IMR-90 (cell line): ENCODE measurements around the gene UBE3B. TPM values are rescaled to one million over a fixed set of nuclear protein-coding genes. Genes with fewer than 3 reads are reported as not detected.

Source experiments
- ATAC-seq: fragments of 200-7000 bp; cut with Tn5 transposase; 2 replicates; pipeline ENCODE4 v1.9.1; 2020; ENCODE audit warnings: low read depth, mild to moderate bottlenecking, moderate library complexity
- BruUV-seq: library from RNA; stranded (reverse); fragments of 400-500 nt; replicated peaks from 2 replicates; lab custom pipeline; 2021; lab: Mats Ljungman, UMichigan
- CTCF ChIA-PET: fragments of 300-600 bp; formaldehyde crosslinking; extraction: SDS; loops from one replicate; lab custom pipeline; 2021; ENCODE audit warnings: antibody characterized with exemption; lab: Yijun Ruan, JAX
- POLR2A ChIA-PET: fragments of 300-600 bp; sonication (Branson Sonifier 250); formaldehyde crosslinking; loops from one replicate; lab custom pipeline; 2022; ENCODE audit warnings: antibody characterized with exemption; ENCODE audit not compliant: unreplicated experiment; lab: Charles Lee
- DNase-seq: peaks from one replicate; pipeline ENCODE4 v3.0.0; 2013
- H2AFZ ChIP-seq: replicated peaks from 2 replicates; pipeline ENCODE3; 2013; ENCODE audit warnings: low read length, mild to moderate bottlenecking; ENCODE audit not compliant: poor library complexity
- H2AK5ac ChIP-seq: 2 replicates; pipeline ENCODE4 v1.6.1; 2013; ENCODE audit warnings: low read depth, low read length, inconsistent platforms
- H2AK9ac ChIP-seq: replicated peaks from 2 replicates; pipeline ENCODE3; 2013; ENCODE audit warnings: mild to moderate bottlenecking, low read depth, low read length, moderate library complexity; ENCODE audit not compliant: poor library complexity
- H2BK120ac ChIP-seq: 2 replicates; pipeline ENCODE4 v1.6.1; 2013; ENCODE audit warnings: low read depth, low read length, inconsistent platforms
- H2BK15ac ChIP-seq: 3 replicates; pipeline ENCODE4 v1.6.1; 2013; ENCODE audit warnings: low read depth, low read length, inconsistent platforms
- H2BK20ac ChIP-seq: 2 replicates; pipeline ENCODE4 v1.6.1; 2013; ENCODE audit warnings: low read depth, mild to moderate bottlenecking, inconsistent platforms, low read length, moderate library complexity
- H2BK5ac ChIP-seq: 2 replicates; pipeline ENCODE4 v1.6.1; 2013; ENCODE audit warnings: mild to moderate bottlenecking, low read depth, low read length, inconsistent platforms; ENCODE audit not compliant: poor library complexity, severe bottlenecking
- H3K14ac ChIP-seq: replicated peaks from 2 replicates; pipeline ENCODE4 v1.6.1; 2013; ENCODE audit warnings: low read depth, low read length, inconsistent platforms
- H3K18ac ChIP-seq: 2 replicates; pipeline ENCODE4 v1.6.1; 2013; ENCODE audit warnings: low read depth, low read length, control low read depth
- H3K23ac ChIP-seq: 2 replicates; pipeline ENCODE4 v1.6.1; 2013; ENCODE audit warnings: low read depth, low read length, inconsistent platforms
- H3K27ac ChIP-seq: 2 replicates; pipeline ENCODE4 v1.5.1; 2013; ENCODE audit warnings: mild to moderate bottlenecking, control low read depth, low read length; ENCODE audit not compliant: insufficient read depth
- H3K27me3 ChIP-seq: 2 replicates; pipeline ENCODE4 v1.6.1; 2013; ENCODE audit warnings: low read length; ENCODE audit not compliant: control insufficient read depth, insufficient read depth
- H3K36me3 ChIP-seq: 2 replicates; pipeline ENCODE4 v1.6.1; 2013; ENCODE audit warnings: low read length, mixed read lengths; ENCODE audit not compliant: control insufficient read depth, insufficient read depth
- H3K4ac ChIP-seq: 2 replicates; pipeline ENCODE4 v1.6.1; 2013; ENCODE audit warnings: low read depth, low read length, inconsistent platforms
- H3K4me1 ChIP-seq: 2 replicates; pipeline ENCODE4 v1.6.1; 2013; ENCODE audit warnings: low read length, mixed read lengths; ENCODE audit not compliant: control insufficient read depth, insufficient read depth
- H3K4me2 ChIP-seq: 2 replicates; pipeline ENCODE4 v1.6.1; 2013; ENCODE audit warnings: low read depth, mild to moderate bottlenecking, control low read depth, low read length, moderate library complexity
- H3K4me3 ChIP-seq: 2 replicates; pipeline ENCODE4 v1.5.1; 2013; ENCODE audit warnings: low read depth, mild to moderate bottlenecking, control low read depth, low read length, moderate library complexity; ENCODE audit not compliant: insufficient read depth
- H3K56ac ChIP-seq: 2 replicates; pipeline ENCODE4 v1.6.1; 2013; ENCODE audit warnings: low read length, inconsistent platforms; ENCODE audit not compliant: insufficient read depth; ENCODE audit errors: extremely low read depth
- H3K79me1 ChIP-seq, 2 experiments: 2 replicates each; pipeline ENCODE4 v1.6.1; 2013; ENCODE audit warnings: low read length in 2 of 2, inconsistent platforms in 1 of 2, low read depth in 1 of 2
- H3K9ac ChIP-seq: 2 replicates; pipeline ENCODE4 v1.6.1; 2013; ENCODE audit warnings: low read depth, low read length, control low read depth
- H3K9me1 ChIP-seq: 2 replicates; pipeline ENCODE4 v1.6.1; 2013; ENCODE audit warnings: low read length, inconsistent platforms; ENCODE audit not compliant: insufficient read depth
- H3K9me3 ChIP-seq: 2 replicates; pipeline ENCODE4 v1.6.1; 2013; ENCODE audit warnings: low read length; ENCODE audit not compliant: control insufficient read depth, insufficient read depth
- H4K20me1 ChIP-seq: 2 replicates; pipeline ENCODE4 v1.6.1; 2013; ENCODE audit warnings: low read length, inconsistent platforms; ENCODE audit not compliant: insufficient read depth
- H4K5ac ChIP-seq: 2 replicates; pipeline ENCODE4 v1.6.1; 2013; ENCODE audit warnings: mild to moderate bottlenecking, low read depth, low read length, control low read depth
- H4K8ac ChIP-seq, 2 experiments: 2 replicates each; pipeline ENCODE4 v1.6.1; 2013; ENCODE audit warnings: low read depth in 2 of 2, low read length in 2 of 2, control low read depth in 1 of 2, inconsistent platforms in 1 of 2
- H4K91ac ChIP-seq: 2 replicates; pipeline ENCODE4 v1.6.1; 2013; ENCODE audit warnings: low read depth, low read length, inconsistent platforms; ENCODE audit not compliant: insufficient read depth
- BHLHE40 ChIP-seq: fragments of 150-350 bp; IDR thresholded peaks from 2 replicates; pipeline ENCODE4 v1.6.1; 2016; ENCODE audit warnings: mild to moderate bottlenecking, low read depth, low read length
- CEBPB ChIP-seq: IDR thresholded peaks from 2 replicates; pipeline ENCODE4 v1.6.1; 2012; ENCODE audit warnings: low read depth, low read length, improper control_type of control experiment
- CHD1 ChIP-seq: IDR thresholded peaks from 2 replicates; pipeline ENCODE4 v1.6.1; 2012; ENCODE audit warnings: low read depth, low read length, improper control_type of control experiment
- CTCF ChIP-seq: conservative IDR thresholded peaks from 2 replicates; pipeline ENCODE4 v1.5.1; 2012; ENCODE audit warnings: mild to moderate bottlenecking, low read depth, low read length, improper control_type of control experiment
- ELK1 ChIP-seq: fragments of 150-350 bp; IDR thresholded peaks from 2 replicates; pipeline ENCODE4 v1.6.1; 2016; ENCODE audit warnings: low read depth, mild to moderate bottlenecking, low read length, moderate library complexity, borderline replicate concordance
- MAFK ChIP-seq: IDR thresholded peaks from 2 replicates; pipeline ENCODE4 v1.6.1; 2012; ENCODE audit warnings: low read depth, low read length, improper control_type of control experiment
- MAZ ChIP-seq: IDR thresholded peaks from 2 replicates; pipeline ENCODE4 v1.6.1; 2012; ENCODE audit warnings: low read depth, mild to moderate bottlenecking, low read length, improper control_type of control experiment, moderate library complexity, borderline replicate concordance
- MXI1 ChIP-seq: IDR thresholded peaks from 2 replicates; pipeline ENCODE4 v1.6.1; 2012; ENCODE audit warnings: low read depth, mild to moderate bottlenecking, low read length, moderate library complexity, borderline replicate concordance
- NFE2L2 ChIP-seq: fragments of 150-350 bp; IDR thresholded peaks from 2 replicates; pipeline ENCODE4 v1.6.1; 2016; ENCODE audit warnings: low read depth, mild to moderate bottlenecking, low read length
- POLR2A ChIP-seq: IDR thresholded peaks from 2 replicates; pipeline ENCODE4 v1.6.1; 2012; ENCODE audit warnings: mild to moderate bottlenecking, low read depth, low read length
- RAD21 ChIP-seq: IDR thresholded peaks from 2 replicates; pipeline ENCODE4 v1.6.1; 2012; ENCODE audit warnings: low read length, improper control_type of control experiment
- RCOR1 ChIP-seq: IDR thresholded peaks from 2 replicates; pipeline ENCODE4 v1.6.1; 2012; ENCODE audit warnings: mild to moderate bottlenecking, low read length, improper control_type of control experiment; ENCODE audit not compliant: insufficient replicate concordance
- RFX5 ChIP-seq: IDR thresholded peaks from 2 replicates; pipeline ENCODE4 v1.8.0; 2012; ENCODE audit warnings: low read depth, mild to moderate bottlenecking, low read length, moderate library complexity
- SMC3 ChIP-seq: fragments of 150-350 bp; IDR thresholded peaks from 2 replicates; pipeline ENCODE4 v1.6.1; 2016; ENCODE audit warnings: low read depth, mild to moderate bottlenecking, antibody characterized with exemption, low read length, moderate library complexity
- USF2 ChIP-seq: fragments of 150-350 bp; IDR thresholded peaks from 2 replicates; pipeline ENCODE4 v1.6.1; 2017; ENCODE audit warnings: mild to moderate bottlenecking, antibody characterized with exemption, low read length, low read depth
- WGBS, 2 experiments: methylation state at CpG; one replicate each; pipeline versions ENCODE4 v1.1.5 to v1.1.7; 2013; ENCODE audit warnings: missing lambda C conversion rate in 2 of 2; ENCODE audit not compliant: insufficient read length in 1 of 2; ENCODE audit errors: extremely low coverage in 2 of 2; 5-methylcytosine and 5-hydroxymethylcytosine counted together
- dilution Hi-C: fragments of 300-500 bp; cut with HindIII; formaldehyde crosslinking; loops from one replicate; pipeline ENCODE4 v1.14.3; 2018; ENCODE audit warnings: low sequenced_read_pairs; ENCODE audit not compliant: unreplicated experiment
- in situ Hi-C: fragments of 300-500 bp; cut with MboI; formaldehyde crosslinking; loops from 3 replicates; pipeline ENCODE4 v1.14.3; 2019; ENCODE audit warnings: low sequenced_read_pairs, inconsistent platforms, mixed read lengths
- intact Hi-C: fragments of 100-400 bp; cut with micrococcal nuclease; formaldehyde crosslinking; loops from 2 replicates; pipeline ENCODE4 v1.10.0; 2022
- polyA plus RNA-seq, 3 experiments: library from polyadenylated mRNA; depleted of rRNA; stranded (reverse); fragments of >200 nt; gene quantifications; 2 replicates each; pipeline ENCODE4 v1.2.3, GENCODE V29; 2012; ENCODE audit warnings: low replicate concordance in 1 of 3
- total RNA-seq: library from RNA; depleted of rRNA; stranded (reverse); fragments of >200 nt; gene quantifications from 2 replicates; pipeline ENCODE4 v1.2.3, GENCODE V29; 2012

UBE3B gene
- total and polyA plus RNA-seq, 2 of the 4 experiments (the other 2 are of a cell fraction), result 18.8 to 24.9 TPM

- BruUV-seq, result no TSS peak
- Histone ChIP-seq H3K4me3 (no peak overlapping the region), H2AK9ac (no peak overlapping the region), H4K8ac (no peak overlapping the region), H4K91ac (no peak overlapping the region), H3K27ac (no peak overlapping the region), H3K56ac (no peak overlapping the region), H3K36me3 (peaks cover 36% of the 10 kb centered on the region), H4K5ac (no peak overlapping the region), H2BK15ac (no peak overlapping the region), H3K23ac (no peak overlapping the region), H3K18ac (no peak overlapping the region), H2BK20ac (no peak overlapping the region), H3K14ac (no peak overlapping the region), H2AFZ (no peak overlapping the region), H2AK5ac (no peak overlapping the region), H2BK5ac (no peak overlapping the region), H3K4me1 (peaks cover 9% of the 10 kb centered on the region), H3K4ac (no peak overlapping the region), H3K9ac (no peak overlapping the region), H3K4me2 (no peak overlapping the region), H4K20me1 (no peaks in the 10 kb centered on the region), H3K9me1 (peaks cover 8% of the 10 kb centered on the region), H3K9me3 (no peaks in the 10 kb centered on the region), H2BK120ac (no peak overlapping the region), H3K79me1 (peaks cover 0 to 4% of the 10 kb centered on the region in 2 experiments; a peak in 3 of 4 replicates), H3K27me3 (no peaks in the 10 kb centered on the region)
- dilution Hi-C loops, result no loop called here
- intact Hi-C loops, result no loop called here
- ChIA-PET CTCF (no interaction called here), POLR2A (no interaction called here)
- in situ Hi-C loops, result no loop called here
- TF ChIP-seq CTCF (no peak), RFX5 (no peak), USF2 (no peak), CHD1 (no peak), NFE2L2 (no peak), MAZ (no peak), RAD21 (no peak), ELK1 (no peak), POLR2A (no peak), SMC3 (no peak), RCOR1 (no peak), MXI1 (no peak), BHLHE40 (no peak), MAFK (no peak), CEBPB (no peak)
- no peak for ATAC-seq
- DNase-seq, result no peak
- WGBS, 2 experiments, result 60% methylated on average over 1 of the region's 5 CpGs; no CpG with 5 or more reads in 1 of the 2 experiments
Measured at GRCh38 chr12:109535863-109536250, 58.4 kb downstream of the UBE3B start.
